GM18870 (cell line): Measurements from ENCODE around the gene ASGR2.
"Not testable (repeated sequence)": the region's sequence is repeated elsewhere in the genome, so short reads cannot be mapped to it uniquely, and the experiment has no call there.

Experiments used
- ATAC-seq: cut with Tn5 transposase; IDR thresholded peaks from one replicate; pipeline ENCODE4 v1.9.1; 2021; ENCODE audit warnings: moderate library complexity; ENCODE audit not compliant: unreplicated experiment

The ASGR2 gene

GRCh38 chr17:7114241-7114874, at the start of gene ASGR2:
TSS of gene ASGR2 (minus strand) at chr17:7114822. CDS start at chr17:7114240, 582 bp downstream.
- no peak for ATAC-seq

GRCh38 chr17:7159571-7159970, 44.9 kb upstream of the ASGR2 start:
- ATAC-seq, result not testable (repeated sequence)

DNA sequence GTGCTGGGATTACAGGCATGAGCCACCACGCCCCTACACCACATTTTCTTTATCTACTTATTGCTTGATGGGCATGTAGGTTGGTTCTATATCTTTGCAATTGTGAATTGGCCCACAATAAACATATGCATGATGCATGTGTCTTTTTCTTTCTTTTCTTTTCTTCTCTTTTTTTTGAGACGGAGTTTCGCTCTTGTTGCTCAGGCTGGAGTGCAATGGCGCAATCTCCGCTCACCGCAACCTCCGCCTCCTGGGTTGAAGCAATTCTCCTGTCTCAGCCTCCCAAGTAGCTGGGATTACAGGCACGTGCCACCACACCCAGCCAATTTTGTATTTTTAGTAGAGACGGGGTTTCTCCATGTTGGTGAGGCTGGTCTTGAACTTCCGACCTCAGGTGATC, 43.8 kb upstream of the ASGR2 start:
- not testable (repeated sequence) for ATAC-seq

GRCh38 chr17:7156342-7156940, 41.8 kb upstream of the ASGR2 start:
- ATAC-seq, result no peak

- ATAC-seq, result no peak
Measured at GRCh38 chr17:7147772-7148171, 33.1 kb upstream of the ASGR2 start.

- no peak for ATAC-seq
Measured at GRCh38 chr17:7146115-7146514, 31.5 kb upstream of the ASGR2 start.

DNA sequence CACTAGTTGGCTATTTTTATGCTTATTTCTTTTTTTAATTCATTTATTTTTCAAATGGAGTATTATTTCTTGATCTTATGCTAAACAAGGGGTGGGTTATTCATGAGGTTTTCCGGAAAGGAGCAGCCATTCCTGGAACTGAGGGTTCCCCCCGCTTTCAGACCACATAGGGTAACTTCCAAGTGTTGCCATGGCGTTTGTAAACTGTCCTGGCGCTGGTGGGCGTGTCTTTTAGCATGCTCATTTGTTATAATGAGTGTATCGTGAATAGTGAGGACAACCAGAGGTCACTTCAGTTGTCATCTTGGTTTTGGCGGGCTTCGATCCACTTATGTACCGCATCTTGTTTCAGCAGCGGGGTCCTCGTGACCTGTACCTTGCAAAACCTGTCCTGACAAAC, 29.6 kb upstream of the ASGR2 start:
- no peak for ATAC-seq

- no peak for ATAC-seq
Measured at GRCh38 chr17:7141824-7142223, 27.2 kb upstream of the ASGR2 start.

GRCh38 chr17:7139400-7139799, 24.8 kb upstream of the ASGR2 start:
- no peak for ATAC-seq

DNA sequence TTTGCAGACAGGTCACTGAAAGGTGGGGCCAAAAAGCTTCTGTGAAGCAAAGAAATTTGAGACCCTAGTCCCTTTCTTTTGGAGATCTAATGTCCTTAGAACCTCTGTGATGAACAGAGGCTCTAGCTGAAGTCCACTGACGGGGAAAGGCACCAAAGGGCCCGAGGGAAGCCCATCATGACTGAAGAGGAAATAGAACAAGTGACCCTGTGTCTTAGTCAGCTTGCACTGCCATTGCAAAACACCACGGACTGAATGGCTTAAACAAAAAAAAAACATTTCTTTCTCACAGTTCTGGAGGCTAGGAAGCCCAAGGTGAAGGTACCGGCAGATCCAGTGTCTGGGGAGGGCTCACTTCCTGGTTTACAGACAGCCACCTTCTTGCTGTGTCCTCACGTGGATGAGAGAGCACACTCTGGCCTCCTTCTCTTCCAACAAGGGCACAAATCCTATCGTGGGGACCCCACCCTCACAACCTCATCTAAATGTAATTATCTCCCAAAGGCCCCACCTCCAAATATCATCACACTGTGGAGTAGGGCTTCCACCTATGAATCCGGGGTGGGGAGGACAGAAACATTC, 24.3 kb upstream of the ASGR2 start:
- no peak for ATAC-seq

GRCh38 chr17:7137171-7137943, 22.7 kb upstream of the ASGR2 start:
- ATAC-seq, result no peak

- no peak for ATAC-seq
Measured at GRCh38 chr17:7136266-7136877, 21.8 kb upstream of the ASGR2 start.

DNA sequence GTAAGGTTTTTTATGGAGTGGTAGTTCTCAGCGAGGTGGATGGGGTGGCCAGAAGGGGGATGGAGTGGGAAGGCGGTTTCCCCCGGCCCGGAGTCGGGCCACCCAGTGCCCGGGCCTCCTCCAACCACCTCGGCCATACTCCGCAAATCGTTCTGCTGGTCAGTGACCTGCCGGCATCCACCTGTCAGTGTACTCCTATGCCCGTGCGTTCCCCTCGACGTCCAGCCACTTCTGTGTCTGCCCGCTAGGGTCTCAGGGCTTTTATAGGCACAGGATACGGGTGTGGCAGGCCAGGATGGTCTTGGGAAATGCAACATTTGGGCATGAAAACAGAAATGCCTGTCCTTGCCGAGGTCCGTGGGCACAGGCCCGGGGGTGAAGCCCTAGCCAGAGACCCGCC, 19.3 kb upstream of the ASGR2 start:
- ATAC-seq, result no peak

DNA sequence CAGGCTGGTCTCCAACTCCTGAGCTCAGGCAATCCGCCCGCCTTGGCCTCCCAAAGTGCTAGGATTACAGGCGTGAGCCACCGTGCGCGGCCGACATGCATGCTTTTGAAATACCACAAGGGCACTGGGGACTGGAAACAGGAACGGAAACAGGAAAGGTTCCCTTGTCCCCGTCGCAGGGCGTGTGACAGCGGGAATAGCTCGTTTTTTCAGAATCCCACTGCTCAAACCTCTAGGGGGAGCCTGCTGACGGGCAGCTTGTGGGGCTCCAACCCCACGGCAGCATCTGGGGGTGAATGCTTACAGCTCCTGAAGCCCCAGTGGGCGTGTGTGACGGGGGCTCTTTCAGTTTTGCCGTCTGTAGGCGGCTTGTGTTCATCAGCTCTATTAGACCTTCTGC, 18.8 kb upstream of the ASGR2 start:
- ATAC-seq, result no peak

DNA sequence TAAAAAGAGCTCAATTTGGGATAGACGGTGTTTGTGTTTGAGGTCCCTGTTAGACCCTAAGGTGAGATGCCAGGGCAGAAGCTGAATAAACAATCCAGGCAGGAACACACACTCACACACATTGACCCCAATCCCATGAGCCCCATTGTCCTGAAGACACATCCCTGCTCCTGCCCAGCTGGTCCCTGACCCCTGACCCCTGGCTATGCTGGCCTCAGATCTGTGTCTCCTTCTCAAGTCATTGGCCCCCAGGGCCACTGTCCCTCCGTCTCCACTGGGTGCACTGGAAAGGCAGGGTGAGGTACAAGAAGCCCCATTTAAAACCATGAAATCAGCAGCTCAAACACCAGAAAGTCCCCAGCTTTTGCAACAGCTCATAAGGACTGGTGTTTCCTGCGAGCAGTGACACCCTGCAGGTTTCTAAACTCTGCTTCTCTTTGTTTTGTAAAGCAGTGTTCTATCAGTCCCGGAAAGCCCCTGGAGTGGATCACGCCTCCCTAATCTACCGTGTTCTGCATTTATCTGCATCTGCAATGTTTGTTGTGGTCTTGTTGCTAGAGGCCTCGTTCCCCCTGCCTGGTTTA, 18.0 kb upstream of the ASGR2 start:
- ATAC-seq, result no peak

DNA sequence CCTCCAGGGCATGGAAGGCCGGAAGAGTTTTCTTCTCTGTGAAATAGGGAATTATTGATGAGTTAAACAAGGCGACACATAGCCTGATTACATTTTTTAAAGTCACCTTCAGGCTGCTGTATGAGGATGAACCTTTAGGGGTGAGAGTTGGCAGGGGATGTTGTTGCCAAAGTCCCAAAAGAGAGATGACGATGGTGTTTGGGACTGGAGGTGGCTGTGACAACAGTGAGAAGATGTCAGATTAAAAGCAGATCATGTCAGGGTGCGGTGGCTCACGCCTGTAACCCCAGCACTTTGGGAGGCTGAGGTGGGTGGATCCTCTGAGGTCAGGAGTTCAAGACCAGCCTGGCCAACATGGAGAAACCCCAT, 16.8 kb upstream of the ASGR2 start:
- ATAC-seq, result no peak

DNA sequence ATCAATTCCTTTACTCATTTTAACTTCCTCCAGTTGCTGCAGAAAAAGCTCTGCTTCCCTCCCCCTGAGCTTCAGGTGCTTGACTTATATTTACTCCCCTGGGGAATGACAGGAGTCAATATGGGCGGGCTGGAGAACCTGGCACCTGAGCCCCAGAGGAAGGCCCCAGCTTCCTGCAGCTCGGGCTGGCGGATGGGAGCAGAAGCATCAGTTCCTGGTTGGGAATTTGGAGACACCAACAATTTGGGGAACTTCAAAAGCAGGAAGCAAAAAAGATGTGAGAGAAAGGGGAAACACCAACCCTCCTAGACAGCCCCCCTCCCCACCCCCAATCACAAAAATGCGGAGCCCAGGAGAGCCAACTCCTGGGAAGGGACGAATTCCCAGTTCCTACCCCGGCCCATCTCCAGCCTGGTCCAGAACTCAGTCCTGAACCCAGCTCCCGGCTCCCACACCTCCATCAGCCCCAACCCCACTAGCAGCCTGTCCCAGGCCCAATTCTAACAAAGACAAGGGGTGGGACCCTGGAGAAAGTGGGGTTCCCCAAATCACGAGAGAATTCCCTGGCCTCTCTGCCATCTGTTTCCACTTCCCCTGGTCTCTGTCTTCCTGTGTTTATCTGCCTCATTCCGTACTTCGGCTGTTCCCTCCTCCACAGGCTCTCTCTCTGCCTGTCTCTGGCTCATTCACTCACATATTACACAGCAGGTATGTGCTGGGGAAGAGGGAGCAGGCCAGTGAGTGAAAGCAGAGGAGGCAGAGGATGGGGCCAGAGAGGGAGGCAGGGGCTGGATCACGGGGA, 16.2 kb upstream of the ASGR2 start:
- ATAC-seq, result no peak

- ATAC-seq, result no peak
Measured at GRCh38 chr17:7129311-7129710, 14.7 kb upstream of the ASGR2 start.

DNA sequence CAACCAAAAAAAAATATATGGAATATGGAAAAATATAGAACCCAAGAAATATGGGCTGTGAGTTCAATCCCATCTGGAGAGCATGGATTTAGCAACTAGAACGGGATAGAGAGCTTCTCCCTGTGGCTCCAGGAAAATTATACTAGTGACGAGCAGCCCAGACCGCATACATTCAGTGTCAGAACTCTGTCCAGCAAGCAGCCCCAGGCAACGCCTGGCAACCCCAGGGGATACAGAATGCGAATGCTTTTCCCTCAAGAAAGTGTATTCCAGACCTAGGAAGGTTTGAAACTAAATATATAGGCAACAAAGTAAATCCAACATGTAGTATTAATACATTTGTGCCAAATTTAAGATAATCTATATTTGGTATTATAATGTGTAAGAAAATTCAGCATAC, 13.5 kb upstream of the ASGR2 start:
- ATAC-seq, result no peak

GRCh38 chr17:7127501-7127900, 12.9 kb upstream of the ASGR2 start:
- ATAC-seq, result not testable (repeated sequence)
